Ascending aorta (tissue), 2 donors: ENCODE data around the gene SLC9A8. TPM values are rescaled to one million over a fixed set of nuclear protein-coding genes. Genes with fewer than 3 reads are reported as not detected.
A peak's percentile ranks its signal among the peaks of the same experiment; 100 is the strongest.
"Not testable (repeated sequence)": the region's sequence is repeated elsewhere in the genome, so short reads cannot be mapped to it uniquely, and the experiment has no call there.

ENCODE experiments used
- DNase-seq, 2 donors: peaks; one replicate each; pipeline ENCODE4 v3.0.0-alpha.2; 2019; ENCODE audit warnings: low spot score in 2 of 2
- H3K27ac ChIP-seq, 2 donors: fragments of 200-600 bp; sonication (generic); one replicate each; pipeline ENCODE4 v1.5.1; 2016 to 2017; ENCODE audit warnings: mild to moderate bottlenecking in 1 of 2
- H3K27me3 ChIP-seq: fragments of 200-600 bp; sonication (generic); one replicate; pipeline ENCODE4 v1.5.1; 2017
- H3K36me3 ChIP-seq, 2 donors: fragments of 200-600 bp; sonication (generic); one replicate each; pipeline ENCODE4 v1.5.1; 2016
- H3K4me1 ChIP-seq, 2 donors: fragments of 200-600 bp; sonication (generic); one replicate each; pipeline ENCODE4 v1.5.1; 2016 to 2017; ENCODE audit warnings: mild to moderate bottlenecking in 1 of 2
- H3K4me3 ChIP-seq, 2 donors: fragments of 200-600 bp; sonication (generic); one replicate each; pipeline ENCODE4 v1.5.1; 2016 to 2017; ENCODE audit warnings: mild to moderate bottlenecking in 1 of 2
- H3K9me3 ChIP-seq, 2 donors: fragments of 200-600 bp; sonication (generic); one replicate each; pipeline ENCODE4 v1.5.1; 2016
- intact Hi-C: fragments of 100-400 bp; cut with DNase I; formaldehyde crosslinking; loops from one replicate; pipeline ENCODE4 v1.15.1; 2023
- total RNA-seq: library from RNA; depleted of rRNA; stranded (reverse); fragments of >200 nt; gene quantifications from one replicate; pipeline ENCODE4 v1.1.0, GENCODE V29; 2016
- TF ChIP-seq, protein P1 (sequence below), 3 experiments: fragments of 200-600 bp in 2 of 3; fragments of 450-650 bp in 1 of 3; sonication (generic) in 2 of 3; IDR thresholded peaks; one replicate each; pipeline ENCODE4 v1.5.1; 2016 to 2019; ENCODE audit warnings: antibody characterized with exemption in 3 of 3, mild to moderate bottlenecking in 1 of 3, moderate library complexity in 1 of 3

SLC9A8 gene
- total RNA-seq, 1 donor from 2014 or later: 9.7 TPM

DNA sequence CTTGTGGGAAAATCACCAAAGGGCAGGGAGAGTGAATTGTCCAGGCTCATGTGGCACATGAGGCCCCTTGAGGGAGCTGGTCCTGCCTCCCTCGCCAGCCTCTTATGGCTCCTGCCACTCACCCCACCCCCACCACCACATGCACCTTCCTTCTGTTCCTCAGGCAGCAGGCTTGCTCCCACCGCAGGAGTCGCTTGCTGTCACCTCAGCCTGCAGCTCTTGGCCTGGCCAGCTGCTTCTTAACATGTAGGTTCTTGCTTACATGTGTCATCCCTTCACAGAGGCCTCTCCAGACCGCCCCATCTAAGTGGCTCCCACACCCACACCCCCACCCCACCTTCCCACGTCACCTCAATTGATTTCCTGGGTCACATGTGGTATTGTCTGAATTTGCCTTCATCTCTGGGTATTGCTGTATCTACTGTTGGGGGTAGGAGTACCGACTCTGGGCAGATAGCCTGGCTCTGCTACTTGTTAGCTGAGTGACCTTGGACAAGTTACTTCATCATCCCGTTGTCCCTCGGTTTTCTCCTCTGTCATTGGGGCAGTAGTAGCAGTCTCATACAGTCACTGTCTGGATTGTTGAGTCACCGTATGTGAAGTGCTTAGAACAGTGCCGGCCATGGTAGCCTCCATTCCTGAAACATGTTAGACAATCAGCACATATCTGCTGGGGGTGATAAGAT, 41.7 kb downstream of the SLC9A8 start:
- Histone ChIP-seq H3K27ac (peak overlapping the region; percentile 76 to 82), H3K36me3 (peaks cover 11 to 13% of the 10 kb centered on the region in 2 donors), H3K4me1 (peaks cover 21 to 55% of the 10 kb centered on the region in 2 donors), H3K9me3 (no peaks in the 10 kb centered on the region), H3K27me3 (no peaks in the 10 kb centered on the region), H3K4me3 (no peak overlapping the region)
- TF ChIP-seq, protein P1, sequence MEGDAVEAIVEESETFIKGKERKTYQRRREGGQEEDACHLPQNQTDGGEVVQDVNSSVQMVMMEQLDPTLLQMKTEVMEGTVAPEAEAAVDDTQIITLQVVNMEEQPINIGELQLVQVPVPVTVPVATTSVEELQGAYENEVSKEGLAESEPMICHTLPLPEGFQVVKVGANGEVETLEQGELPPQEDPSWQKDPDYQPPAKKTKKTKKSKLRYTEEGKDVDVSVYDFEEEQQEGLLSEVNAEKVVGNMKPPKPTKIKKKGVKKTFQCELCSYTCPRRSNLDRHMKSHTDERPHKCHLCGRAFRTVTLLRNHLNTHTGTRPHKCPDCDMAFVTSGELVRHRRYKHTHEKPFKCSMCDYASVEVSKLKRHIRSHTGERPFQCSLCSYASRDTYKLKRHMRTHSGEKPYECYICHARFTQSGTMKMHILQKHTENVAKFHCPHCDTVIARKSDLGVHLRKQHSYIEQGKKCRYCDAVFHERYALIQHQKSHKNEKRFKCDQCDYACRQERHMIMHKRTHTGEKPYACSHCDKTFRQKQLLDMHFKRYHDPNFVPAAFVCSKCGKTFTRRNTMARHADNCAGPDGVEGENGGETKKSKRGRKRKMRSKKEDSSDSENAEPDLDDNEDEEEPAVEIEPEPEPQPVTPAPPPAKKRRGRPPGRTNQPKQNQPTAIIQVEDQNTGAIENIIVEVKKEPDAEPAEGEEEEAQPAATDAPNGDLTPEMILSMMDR (IDR thresholded peaks at IDR 0.05): no peak
- intact Hi-C loops: loop anchor here (5.0 kb wide), 2 partner anchors 33 to 42 kb away; partner anchors contain the start of gene SLC9A8
- DNase-seq: no peak

GRCh38 chr20:49856904-49857303, 44.3 kb downstream of the SLC9A8 start:
- no peak for DNase-seq
- TF ChIP-seq, protein P1 (IDR thresholded peaks at IDR 0.05): no peak
- Histone ChIP-seq H3K27me3 (no peaks in the 10 kb centered on the region), H3K27ac (peak overlapping the region in 1 of 2 donors; percentile 91), H3K36me3 (peaks cover 11 to 13% of the 10 kb centered on the region in 2 donors), H3K4me3 (no peak overlapping the region), H3K9me3 (no peaks in the 10 kb centered on the region), H3K4me1 (peaks cover 17 to 43% of the 10 kb centered on the region in 2 donors)
- intact Hi-C loops: no loop called here

- TF ChIP-seq, protein P1 (IDR thresholded peaks at IDR 0.05): no peak
- Histone ChIP-seq H3K27me3 (no peaks in the 10 kb centered on the region), H3K9me3 (no peaks in the 10 kb centered on the region), H3K4me3 (no peak overlapping the region), H3K36me3 (peaks cover 11 to 13% of the 10 kb centered on the region in 2 donors), H3K27ac (peak overlapping the region; percentile 84 to 91), H3K4me1 (peaks cover 14 to 31% of the 10 kb centered on the region in 2 donors)
- DNase-seq: no peak
- intact Hi-C loops: no loop called here
Measured at GRCh38 chr20:49858076-49858585, 45.5 kb downstream of the SLC9A8 start.

- Histone ChIP-seq H3K27me3 (no peaks in the 10 kb centered on the region), H3K4me1 (peaks cover 12 to 23% of the 10 kb centered on the region in 2 donors), H3K4me3 (no peak overlapping the region), H3K27ac (peak overlapping the region; percentile 84 to 91), H3K9me3 (no peaks in the 10 kb centered on the region), H3K36me3 (peaks cover 11 to 18% of the 10 kb centered on the region in 2 donors)
- TF ChIP-seq, protein P1 (IDR thresholded peaks at IDR 0.05): no peak
- no peak for DNase-seq
- intact Hi-C loops: no loop called here
Measured at GRCh38 chr20:49859011-49859410, 46.4 kb downstream of the SLC9A8 start.

GRCh38 chr20:49859807-49860206, 47.2 kb downstream of the SLC9A8 start:
- peaks cover 11 to 20% of the 10 kb centered on the region in 2 donors for H3K4me1 ChIP-seq
- peaks cover 11 to 24% of the 10 kb centered on the region in 2 donors for H3K36me3 ChIP-seq
- no peak overlapping the region for H3K4me3 ChIP-seq
- DNase-seq: no peak
- no peaks in the 10 kb centered on the region for H3K9me3 ChIP-seq
- TF ChIP-seq, protein P1 (IDR thresholded peaks at IDR 0.05): no peak
- intact Hi-C loops: loop anchor here (2.0 to 10.0 kb wide), 2 partner anchors 15 to 175 kb away; no protein-coding TSS in a partner anchor
- H3K27ac ChIP-seq: peak overlapping the region; percentile 84 to 91
- H3K27me3 ChIP-seq: no peaks in the 10 kb centered on the region

GRCh38 chr20:49861232-49861631, 48.6 kb downstream of the SLC9A8 start:
- peaks cover 13 to 22% of the 10 kb centered on the region in 2 donors for H3K36me3 ChIP-seq
- H3K27ac ChIP-seq: peak overlapping the region; percentile 84 to 91
- DNase-seq: peak in 1 of 2 donors; percentile 31
- not testable (repeated sequence) for H3K4me3 ChIP-seq, H3K27me3 ChIP-seq, H3K9me3 ChIP-seq
- peaks cover 18 to 25% of the 10 kb centered on the region in 2 donors for H3K4me1 ChIP-seq
- intact Hi-C loops: loop anchor here (2.0 to 10.0 kb wide), 2 partner anchors 14 to 174 kb away; no protein-coding TSS in a partner anchor
